ENCODE results near the gene DDC. TPM values are rescaled to one million over a fixed set of nuclear protein-coding genes. Genes with fewer than 3 reads are reported as not detected.

The DDC gene
- total and polyA plus RNA-seq, 9 donors, result 0.24 to 3.3 (median 0.72) TPM

DNA sequence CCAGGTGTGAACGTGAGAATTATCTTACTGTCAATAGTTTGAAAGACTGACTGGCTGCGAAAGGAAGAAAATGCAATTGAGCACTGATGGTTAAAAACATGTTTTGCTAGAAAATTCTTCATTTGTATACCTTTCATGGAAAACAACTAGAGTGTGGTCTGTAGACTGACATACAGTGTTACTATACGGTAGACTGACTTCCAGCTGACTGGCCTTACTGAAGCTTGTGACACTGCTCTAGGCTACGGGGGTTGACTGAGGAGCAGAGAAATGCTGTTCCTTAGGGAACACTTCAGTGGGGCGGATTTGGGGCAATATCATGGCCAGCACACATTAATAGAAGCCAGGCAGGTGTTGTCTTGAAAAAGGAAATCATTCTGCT, 25.9 kb upstream of the DDC start:
- 94 to 95% (median 95%) methylated on average over 5 of the region's 5 CpGs for WGBS, 3 donors
- Histone ChIP-seq H3K27me3 (no peaks in the 10 kb centered on the region), H3K4me3 (no peak overlapping the region), H3K36me3 (no peaks in the 10 kb centered on the region), H3K9me3 (no peaks in the 10 kb centered on the region), H3K4me1 (ENCODE audit: insufficient read depth) (peaks cover 3% of the 10 kb centered on the region), H3K27ac (no peak overlapping the region)
- intact Hi-C loops (cut with DNase I), result loop anchor here in 1 of 4 donors (10.0 kb wide), 1 partner anchor 64 kb away; no protein-coding TSS in a partner anchor
- no peak for DNase-seq
- no peak for TF ChIP-seq CTCF (IDR thresholded peaks at IDR 0.05)
- no peak for TF ChIP-seq EP300 (IDR thresholded peaks at IDR 0.05)
- TF ChIP-seq POLR2A (IDR thresholded peaks at IDR 0.05), result no peak

- Histone ChIP-seq H3K4me3 (no peak overlapping the region), H3K4me1 (ENCODE audit: insufficient read depth) (peaks cover 3% of the 10 kb centered on the region), H3K9me3 (no peaks in the 10 kb centered on the region), H3K27ac (no peak overlapping the region), H3K27me3 (no peaks in the 10 kb centered on the region), H3K36me3 (no peaks in the 10 kb centered on the region)
- intact Hi-C loops (cut with DNase I), result loop anchor here in 1 of 4 donors (10.0 kb wide), 1 partner anchor 64 kb away; no protein-coding TSS in a partner anchor
- 94 to 97% (median 96%) methylated on average over 13 of the region's 13 CpGs for WGBS, 3 donors
- DNase-seq, result no peak
- TF ChIP-seq CTCF (IDR thresholded peaks at IDR 0.05), result no peak
- TF ChIP-seq EP300 (IDR thresholded peaks at IDR 0.05), result no peak
Measured at GRCh38 chr7:50590535-50590934, 25.3 kb upstream of the DDC start.

DNA sequence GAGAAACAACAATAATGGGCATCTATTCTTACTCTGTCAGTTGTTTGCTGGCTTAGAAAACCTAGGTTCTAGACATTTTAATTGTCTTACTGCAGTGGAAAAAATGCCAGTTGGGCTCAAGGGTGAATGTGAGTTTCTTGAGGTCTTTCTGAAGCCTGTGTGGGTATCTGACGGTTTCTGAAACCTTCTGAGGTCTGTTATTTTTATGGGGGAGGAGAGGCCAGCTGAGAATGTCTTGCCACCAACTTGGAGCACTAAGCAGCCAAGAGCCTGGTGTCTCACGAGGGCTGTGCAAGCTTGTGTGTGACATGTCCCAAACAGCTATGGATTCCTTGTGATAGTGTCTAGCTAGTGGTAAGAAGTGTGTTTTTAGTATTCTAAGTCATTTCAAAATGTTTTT, 24.2 kb upstream of the DDC start:
- intact Hi-C loops (cut with DNase I), result no loop called here
- no peaks in the 10 kb centered on the region for H3K9me3 ChIP-seq
- H3K36me3 ChIP-seq, result no peaks in the 10 kb centered on the region
- H3K27ac ChIP-seq, result no peak overlapping the region
- DNase-seq, result no peak
- no peaks in the 10 kb centered on the region for H3K27me3 ChIP-seq
- WGBS, 3 donors, result 92 to 95% (median 95%) methylated on average over 2 of the region's 2 CpGs
- TF ChIP-seq EP300 (IDR thresholded peaks at IDR 0.05), result no peak
- no peak for TF ChIP-seq CTCF (IDR thresholded peaks at IDR 0.05)
- TF ChIP-seq POLR2A (IDR thresholded peaks at IDR 0.05), result no peak
- H3K4me1 ChIP-seq (ENCODE audit: insufficient read depth), result no peaks in the 10 kb centered on the region
- no peak overlapping the region for H3K4me3 ChIP-seq

DNA sequence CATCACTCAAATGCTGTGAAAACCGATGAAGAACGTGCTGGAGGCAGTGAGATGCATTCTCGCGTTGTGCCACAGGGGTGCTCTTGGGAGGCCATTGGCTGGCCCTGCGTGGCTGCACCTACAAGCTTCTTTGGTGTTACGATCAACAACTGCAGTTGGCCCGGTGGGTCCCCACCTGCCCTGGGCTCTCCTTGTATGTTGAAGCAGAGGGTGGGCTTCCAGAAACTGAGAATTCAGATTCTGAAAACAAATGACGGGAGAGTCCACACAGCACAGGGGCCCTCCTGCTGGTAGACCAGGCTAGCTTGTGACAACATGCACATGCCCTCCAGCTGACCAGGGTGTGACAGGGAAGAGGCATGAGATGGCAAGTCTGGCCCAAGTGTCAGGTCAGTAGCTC, 23.7 kb upstream of the DDC start:
- no peaks in the 10 kb centered on the region for H3K9me3 ChIP-seq
- no peak overlapping the region for H3K4me3 ChIP-seq
- 85 to 89% (median 88%) methylated on average over 8 of the region's 8 CpGs for WGBS, 3 donors
- no peaks in the 10 kb centered on the region for H3K4me1 ChIP-seq (ENCODE audit: insufficient read depth)
- H3K27me3 ChIP-seq, result no peaks in the 10 kb centered on the region
- intact Hi-C loops (cut with DNase I), result no loop called here
- no peaks in the 10 kb centered on the region for H3K36me3 ChIP-seq
- TF ChIP-seq EP300 (IDR thresholded peaks at IDR 0.05) (no peak), POLR2A (IDR thresholded peaks at IDR 0.05) (no peak), CTCF (IDR thresholded peaks at IDR 0.05) (no peak)
- no peak overlapping the region for H3K27ac ChIP-seq
- DNase-seq, result no peak

All from ovary (tissue), 9 donors.